BLaER1 (cell line): ENCODE results near the gene CHST1.

Experiments
- H3K27ac ChIP-seq: shearing (Covaris generic); formaldehyde crosslinking; 2 replicates; pipeline ENCODE4 v1.8.1; 2022
- H3K27me3 ChIP-seq: shearing (Covaris generic); formaldehyde crosslinking; 2 replicates; pipeline ENCODE4 v1.8.1; 2022
- H3K36me3 ChIP-seq: shearing (Covaris generic); formaldehyde crosslinking; 2 replicates; pipeline ENCODE4 v1.8.1; 2022
- H3K4me1 ChIP-seq: shearing (Covaris generic); formaldehyde crosslinking; 2 replicates; pipeline ENCODE4 v1.8.1; 2022
- H3K4me2 ChIP-seq: shearing (Covaris generic); formaldehyde crosslinking; 2 replicates; pipeline ENCODE4 v1.8.1; 2022
- H3K4me3 ChIP-seq: shearing (Covaris generic); formaldehyde crosslinking; 2 replicates; pipeline ENCODE4 v1.8.1; 2022
- H3K9ac ChIP-seq: shearing (Covaris generic); formaldehyde crosslinking; 2 replicates; pipeline ENCODE4 v1.8.1; 2022
- H3K9me3 ChIP-seq: shearing (Covaris generic); formaldehyde crosslinking; 2 replicates; pipeline ENCODE4 v1.8.1; 2022
- H4K20me1 ChIP-seq: shearing (Covaris generic); formaldehyde crosslinking; 2 replicates; pipeline ENCODE4 v1.8.1; 2022
- Cebpa-rat ChIP-seq: shearing (Covaris generic); IDR thresholded peaks from 2 replicates; pipeline ENCODE4 v1.8.1; 2022

Gene CHST1

GRCh38 chr11:45646275-45646927 is 19.0 kb downstream of the CHST1 start:
- no peak overlapping the region for H3K4me2 ChIP-seq

DNA sequence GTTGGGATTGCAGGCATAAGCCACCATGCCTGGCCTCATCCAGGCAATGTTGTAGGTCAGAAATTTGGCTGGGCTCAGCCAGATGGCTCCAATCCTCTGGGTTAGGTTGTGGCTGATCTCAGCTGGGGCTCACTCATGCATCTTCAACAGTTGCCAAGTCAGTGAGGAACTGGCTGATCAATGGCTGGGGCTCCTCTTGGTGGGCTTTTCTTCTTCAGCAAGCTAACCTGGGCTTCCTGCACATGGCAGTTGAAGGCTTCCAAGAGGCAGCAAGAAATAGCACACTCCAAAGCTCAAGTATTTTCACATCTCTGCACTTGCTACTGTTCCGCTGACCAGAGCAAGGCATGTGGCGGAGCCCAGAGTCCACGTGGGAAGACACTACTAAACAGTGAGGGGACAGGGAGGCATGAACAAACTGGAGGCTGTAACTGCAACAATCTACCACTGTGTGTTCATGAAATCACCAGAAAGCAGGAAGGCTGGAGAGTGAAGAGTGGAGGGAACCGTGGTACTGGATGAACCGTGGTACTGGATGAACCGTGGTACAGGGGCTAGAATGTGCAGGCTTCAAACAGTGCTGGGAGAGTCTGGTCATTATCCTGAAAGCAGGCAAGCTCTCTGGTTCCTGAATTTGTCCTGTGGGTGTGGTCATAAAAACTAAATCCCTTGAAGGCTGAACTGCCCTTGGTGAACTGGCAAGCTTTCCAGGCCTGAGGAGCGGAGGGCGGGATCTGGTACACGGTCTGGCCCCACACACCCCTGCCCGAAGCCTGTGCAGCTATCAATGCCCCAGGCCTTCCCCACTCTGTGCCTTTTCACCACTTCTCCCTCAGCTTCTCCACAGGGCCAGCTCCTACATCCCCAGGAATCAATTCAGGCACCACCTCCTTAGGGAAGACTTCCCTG is 20.2 kb downstream of the CHST1 start:
- no peak for TF ChIP-seq Cebpa-rat
- H3K4me1 ChIP-seq, result no peaks in the 10 kb centered on the region
- H3K9me3 ChIP-seq, result peaks cover 8% of the 10 kb centered on the region
- no peaks in the 10 kb centered on the region for H3K36me3 ChIP-seq
- no peak overlapping the region for H3K27ac ChIP-seq
- no peak overlapping the region for H3K4me3 ChIP-seq
- H3K4me2 ChIP-seq, result no peak overlapping the region
- H3K27me3 ChIP-seq, result no peaks in the 10 kb centered on the region
- H3K9ac ChIP-seq, result no peak overlapping the region
- no peaks in the 10 kb centered on the region for H4K20me1 ChIP-seq

More at GRCh38 chr11:45646275-45646927, 19.0 kb downstream of the CHST1 start:
- no peak for TF ChIP-seq Cebpa-rat
- Histone ChIP-seq H3K36me3 (no peaks in the 10 kb centered on the region), H4K20me1 (no peaks in the 10 kb centered on the region), H3K9me3 (peaks cover 9% of the 10 kb centered on the region), H3K9ac (no peak overlapping the region), H3K27me3 (no peaks in the 10 kb centered on the region), H3K27ac (no peak overlapping the region), H3K4me3 (no peak overlapping the region), H3K4me1 (no peaks in the 10 kb centered on the region)

DNA sequence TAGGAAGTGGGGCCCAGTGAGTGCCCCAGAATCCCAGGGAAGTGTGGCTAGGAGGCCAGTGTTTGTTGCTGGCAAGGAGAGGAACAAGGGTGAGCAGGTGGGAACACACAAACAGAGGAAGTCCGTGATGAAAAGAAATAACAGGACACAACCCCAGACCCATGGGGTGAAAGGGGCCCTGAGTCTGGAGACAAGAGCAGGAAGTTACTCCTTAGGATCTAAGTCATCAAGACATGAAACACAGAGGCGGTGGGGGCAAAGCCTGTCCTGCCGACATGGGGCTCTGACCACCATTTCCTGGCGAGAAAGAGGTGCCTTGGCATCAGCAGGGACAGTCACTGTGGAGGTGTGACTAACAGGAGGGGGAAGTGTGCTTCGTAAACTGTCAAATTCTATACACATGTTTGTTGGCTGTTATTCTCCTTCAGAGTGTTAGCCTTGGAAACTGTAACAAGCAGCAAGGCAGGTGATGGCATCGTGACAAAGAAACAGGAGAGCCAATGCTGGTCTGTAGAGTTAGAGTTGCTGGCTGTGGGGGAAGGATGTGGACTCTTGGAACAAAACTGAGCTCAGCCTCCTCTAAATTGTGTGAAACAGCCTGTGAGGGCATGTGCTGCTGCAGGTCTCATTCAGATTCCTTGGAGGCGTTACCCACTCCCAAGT is 21.7 kb downstream of the CHST1 start:
- H3K27ac ChIP-seq, result no peak overlapping the region
- no peak for TF ChIP-seq Cebpa-rat

DNA sequence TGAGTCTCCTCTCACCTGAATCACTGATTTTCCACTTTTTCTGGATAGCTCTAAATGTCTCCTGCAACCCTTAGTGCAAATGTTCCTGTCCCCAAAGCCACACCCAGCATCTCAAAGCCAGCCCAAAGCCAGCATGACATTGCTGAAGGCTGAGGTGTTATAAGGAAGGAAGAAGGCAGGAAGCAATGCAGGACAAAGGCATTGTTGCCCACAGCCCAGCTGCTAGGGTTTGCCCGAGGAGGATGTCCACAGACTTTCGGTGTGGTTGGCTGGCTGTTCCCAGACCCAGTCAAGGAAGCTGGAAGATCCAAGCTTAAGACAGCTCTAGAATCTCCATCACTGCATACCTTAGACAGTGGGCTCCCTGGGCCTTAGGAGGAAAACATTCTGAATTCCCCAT is 23.5 kb downstream of the CHST1 start:
- H3K27me3 ChIP-seq, result no peaks in the 10 kb centered on the region
- no peaks in the 10 kb centered on the region for H4K20me1 ChIP-seq
- no peak overlapping the region for H3K4me2 ChIP-seq
- H3K27ac ChIP-seq, result no peak overlapping the region
- H3K4me1 ChIP-seq, result no peaks in the 10 kb centered on the region
- H3K9ac ChIP-seq, result no peak overlapping the region
- H3K36me3 ChIP-seq, result no peaks in the 10 kb centered on the region
- H3K4me3 ChIP-seq, result no peak overlapping the region
- TF ChIP-seq Cebpa-rat, result no peak
- peaks cover 10% of the 10 kb centered on the region; the same call in 1 of the 2 replicates for H3K9me3 ChIP-seq

More for the DNA sequence above, 21.7 kb downstream of the CHST1 start:
- Histone ChIP-seq H3K4me3 (no peak overlapping the region), H4K20me1 (no peaks in the 10 kb centered on the region), H3K27me3 (no peaks in the 10 kb centered on the region), H3K4me2 (no peak overlapping the region), H3K9ac (no peak overlapping the region), H3K9me3 (0 out of 2 replicates have a peak, but pooled peaks cover 4% of the 10 kb centered on the region), H3K4me1 (no peaks in the 10 kb centered on the region), H3K36me3 (no peaks in the 10 kb centered on the region)

GRCh38 chr11:45638051-45638450 is 27.4 kb downstream of the CHST1 start:
- TF ChIP-seq Cebpa-rat, result no peak
- Histone ChIP-seq H4K20me1 (no peaks in the 10 kb centered on the region), H3K27ac (no peak overlapping the region), H3K4me1 (no peaks in the 10 kb centered on the region), H3K36me3 (no peaks in the 10 kb centered on the region), H3K4me3 (no peak overlapping the region), H3K27me3 (no peaks in the 10 kb centered on the region), H3K9ac (no peak overlapping the region), H3K9me3 (peaks cover 8% of the 10 kb centered on the region; the same call in 1 of the 2 replicates), H3K4me2 (no peak overlapping the region)

- peaks cover 6% of the 10 kb centered on the region; the same call in 1 of the 2 replicates for H3K9me3 ChIP-seq
- H3K27me3 ChIP-seq, result no peaks in the 10 kb centered on the region
- H3K4me2 ChIP-seq, result no peak overlapping the region
- no peak overlapping the region for H3K27ac ChIP-seq
- H3K9ac ChIP-seq, result no peak overlapping the region
- no peaks in the 10 kb centered on the region for H3K36me3 ChIP-seq
- no peaks in the 10 kb centered on the region for H3K4me1 ChIP-seq
- no peak for TF ChIP-seq Cebpa-rat
- H4K20me1 ChIP-seq, result no peaks in the 10 kb centered on the region
- H3K4me3 ChIP-seq, result no peak overlapping the region
Measured at GRCh38 chr11:45635907-45636306, 29.5 kb downstream of the CHST1 start.

DNA sequence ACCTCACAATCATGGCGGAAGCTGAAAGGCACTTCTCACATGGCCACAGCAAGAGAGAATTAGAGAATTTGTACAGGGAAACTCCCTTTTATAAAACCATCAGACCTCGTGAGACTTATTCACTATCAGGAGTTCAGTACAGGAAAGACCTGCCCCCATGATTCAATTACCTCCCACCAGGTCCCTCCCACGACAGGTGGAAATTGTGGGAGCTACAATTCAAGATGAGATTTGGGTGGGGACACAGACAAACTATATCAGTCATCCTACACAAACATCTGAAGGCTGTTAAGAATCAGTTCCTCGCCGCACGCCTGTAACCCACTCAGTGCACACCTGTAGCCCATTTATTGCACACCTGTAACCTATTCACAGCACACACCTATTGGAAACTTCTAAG is 39.8 kb downstream of the CHST1 start:
- H3K4me1 ChIP-seq, result no peaks in the 10 kb centered on the region
- H3K27me3 ChIP-seq, result no peaks in the 10 kb centered on the region
- no peaks in the 10 kb centered on the region for H4K20me1 ChIP-seq
- H3K4me2 ChIP-seq, result no peak overlapping the region
- H3K36me3 ChIP-seq, result no peaks in the 10 kb centered on the region
- TF ChIP-seq Cebpa-rat, result no peak
- H3K27ac ChIP-seq, result no peak overlapping the region
- H3K4me3 ChIP-seq, result no peak overlapping the region
- no peak overlapping the region for H3K9ac ChIP-seq
- peaks cover 19% of the 10 kb centered on the region for H3K9me3 ChIP-seq

- TF ChIP-seq Cebpa-rat, result no peak
- Histone ChIP-seq H4K20me1 (no peaks in the 10 kb centered on the region), H3K27me3 (no peaks in the 10 kb centered on the region)
Measured at GRCh38 chr11:45624095-45624494, 41.3 kb downstream of the CHST1 start.

GRCh38 chr11:45622861-45623260 is 42.6 kb downstream of the CHST1 start:
- no peaks in the 10 kb centered on the region for H3K4me1 ChIP-seq
- no peak overlapping the region for H3K4me3 ChIP-seq
- H4K20me1 ChIP-seq, result no peaks in the 10 kb centered on the region
- H3K9ac ChIP-seq, result no peak overlapping the region
- H3K27me3 ChIP-seq, result no peaks in the 10 kb centered on the region
- no peak overlapping the region for H3K4me2 ChIP-seq
- TF ChIP-seq Cebpa-rat, result no peak
- H3K27ac ChIP-seq, result no peak overlapping the region
- H3K9me3 ChIP-seq, result peaks cover 29% of the 10 kb centered on the region
- H3K36me3 ChIP-seq, result no peaks in the 10 kb centered on the region

More at GRCh38 chr11:45624095-45624494, 41.3 kb downstream of the CHST1 start:
- no peaks in the 10 kb centered on the region for H3K4me1 ChIP-seq
- H3K4me2 ChIP-seq, result no peak overlapping the region
- no peak overlapping the region for H3K27ac ChIP-seq
- no peak overlapping the region for H3K4me3 ChIP-seq
- no peak overlapping the region for H3K9ac ChIP-seq
- H3K36me3 ChIP-seq, result no peaks in the 10 kb centered on the region
- H3K9me3 ChIP-seq, result peaks cover 29% of the 10 kb centered on the region
